Naive thymus-derived CD8-positive, alpha-beta T cell (primary cell): ENCODE results near the gene TTC38. TPM values are rescaled to one million over a fixed set of nuclear protein-coding genes. Genes with fewer than 3 reads are reported as not detected.

Experiments used
- ATAC-seq, 2 donors: fragments of 150-1000 bp; cut with Tn5 transposase in 1 of 2; sonication (Bioruptor Pico), chemical (Tn5 transposase) in 1 of 2; 1 replicate in 1 of 2; 2 replicates in 1 of 2; pipeline ENCODE4 v1.10.0; 2021; ENCODE audit warnings: mild to moderate bottlenecking in 2 of 2, moderate library complexity in 2 of 2
- POLR2A ChIA-PET: fragments of 350-600 bp; sonication (Branson Sonifier 250); formaldehyde crosslinking; loops from one replicate; lab custom pipeline; 2021; ENCODE audit warnings: antibody characterized with exemption; lab: Charles Lee
- DNase-seq, 10 donors: peaks; one replicate each; pipeline versions ENCODE4 v3.0.0 to v3.0.0-alpha.2; 2020 to 2022
- H3K27ac Mint-ChIP-seq, 10 donors: one replicate each; pipeline ENCODE4 v1.8.0; 2020 to 2022; ENCODE audit warnings: mild to moderate bottlenecking in 10 of 10, mixed read lengths in 10 of 10, moderate library complexity in 4 of 10, inconsistent platforms in 1 of 10
- H3K27me3 Mint-ChIP-seq, 5 donors: one replicate each; pipeline ENCODE4 v1.8.0; 2021 to 2022; ENCODE audit warnings: mixed read lengths in 5 of 5
- H3K36me3 Mint-ChIP-seq, 3 donors: one replicate each; pipeline ENCODE4 v1.8.0; 2020 to 2022; ENCODE audit warnings: mixed read lengths in 3 of 3, mild to moderate bottlenecking in 2 of 3, inconsistent platforms in 1 of 3
- H3K4me1 Mint-ChIP-seq, 4 donors: one replicate each; pipeline ENCODE4 v1.8.0; 2021 to 2022; ENCODE audit warnings: mixed read lengths in 4 of 4
- H3K4me3 Mint-ChIP-seq, 10 donors: one replicate each; pipeline ENCODE4 v1.8.0; 2020 to 2022; ENCODE audit warnings: mild to moderate bottlenecking in 10 of 10, mixed read lengths in 10 of 10, moderate library complexity in 6 of 10, inconsistent platforms in 1 of 10
- H3K9me3 Mint-ChIP-seq, 9 donors: one replicate each; pipeline ENCODE4 v1.8.0; 2020 to 2022; ENCODE audit warnings: mixed read lengths in 9 of 9, mild to moderate bottlenecking in 3 of 9, inconsistent platforms in 1 of 9, moderate library complexity in 1 of 9
- polyA plus RNA-seq, 3 donors: library from polyadenylated mRNA; unstranded; fragments of 300-500 nt; fragmentation: Illumina TruSeq; gene quantifications; one replicate each; pipeline ENCODE4 v1.2.3, GENCODE V29; 2021
- total RNA-seq, 8 experiments: library from RNA in 2 of 8; stranded (reverse) in 2 of 8; gene quantifications; one replicate each; pipeline ENCODE4 v1.2.3 and lab custom pipeline; 2021 to 2026

The TTC38 gene
- total and polyA plus RNA-seq, 5 experiments from 2014 or later: 2.6 to 33.5 (median 6.7) TPM

DNA sequence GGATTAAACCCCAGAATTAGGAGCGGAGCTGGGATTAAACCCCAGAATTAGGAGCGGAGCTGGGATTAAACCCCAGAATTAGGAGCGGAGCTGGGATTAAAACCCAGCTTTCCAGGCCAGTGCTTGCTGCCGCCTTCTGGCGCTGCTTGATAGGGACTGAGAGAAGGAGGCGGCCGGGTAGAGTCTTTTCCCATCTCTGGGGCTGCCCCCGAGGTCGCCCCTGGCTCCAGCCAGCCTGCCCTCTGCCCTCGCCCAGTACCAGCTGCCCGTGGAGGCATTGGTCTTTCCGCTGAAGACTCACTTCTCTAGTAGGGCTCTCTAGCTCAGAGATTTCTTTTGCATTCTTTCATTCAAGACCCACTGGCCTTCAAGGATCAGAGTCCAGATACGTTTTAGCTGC, 72.9 kb downstream of the TTC38 start:
- no peaks in the 10 kb centered on the region for H3K9me3 Mint-ChIP-seq
- H3K27me3 Mint-ChIP-seq: no peaks in the 10 kb centered on the region
- H3K4me1 Mint-ChIP-seq: peaks cover 24 to 51% (median 37%) of the 10 kb centered on the region in 4 donors
- POLR2A ChIA-PET: no interaction called here
- no peak for DNase-seq
- H3K4me3 Mint-ChIP-seq: no peak overlapping the region
- ATAC-seq: no peak
- peak overlapping the region in 1 of 10 donors; percentile 41 for H3K27ac Mint-ChIP-seq
- H3K36me3 Mint-ChIP-seq: peaks cover 0 to 80% (median 12%) of the 10 kb centered on the region in 3 donors

Other genes starting within 250 kb of the TTC38 start
- gene PPARA, start 117.5 kb upstream of the TTC38 start, total RNA-seq: 10 to 100 TPM; 18.4 to 22.6 TPM
- gene PPARA, start 117.5 kb upstream of the TTC38 start, polyA plus RNA-seq: 1 to 10 TPM; 3.5 to 3.7 (median 3.7) TPM
- gene CDPF1, start 17.7 kb upstream of the TTC38 start, total RNA-seq: 10 to 100 TPM; 11.1 to 12.3 TPM
- 10 to 100 TPM; 22.9 to 29.3 (median 29.1) TPM for gene CDPF1, start 17.7 kb upstream of the TTC38 start, polyA plus RNA-seq
- gene PKDREJ, start 4.7 kb upstream of the TTC38 start, total RNA-seq: not detected
- gene PKDREJ, start 4.7 kb upstream of the TTC38 start, polyA plus RNA-seq: not detected
- gene GTSE1, start 28.9 kb downstream of the TTC38 start, total RNA-seq: under 1 TPM; 0.30 to 0.68 TPM
- gene GTSE1, start 28.9 kb downstream of the TTC38 start, polyA plus RNA-seq: not detected
- 10 to 100 TPM; 88.2 to 91.7 TPM for gene TRMU, start 67.7 kb downstream of the TTC38 start, total RNA-seq
- 10 to 100 TPM; 14.6 to 17.3 (median 15.5) TPM for gene TRMU, start 67.7 kb downstream of the TTC38 start, polyA plus RNA-seq